Keratinocyte (primary cell): Measurements from ENCODE around the gene NR2C2AP. TPM values are rescaled to one million over a fixed set of nuclear protein-coding genes. Genes with fewer than 3 reads are reported as not detected.

ENCODE experiments used
- DNase-seq: peaks from one replicate; pipeline ENCODE4 v3.0.0-alpha.2; 2011; ENCODE audit warnings: low read depth, missing footprints, low spot score
- FAIRE-seq: peaks from 2 replicates; lab custom pipeline; 2011; peaks lifted over from hg19 to GRCh38; lab: Jason Lieb, UNC
- H2AFZ ChIP-seq: 2 replicates; pipeline ENCODE4 v1.6.0; 2012; ENCODE audit warnings: low read length, control low read depth, inconsistent platforms; ENCODE audit not compliant: control insufficient read depth
- H3K27ac ChIP-seq: 2 replicates; pipeline ENCODE4 v1.5.1; 2011; ENCODE audit warnings: low read length; ENCODE audit not compliant: control insufficient read depth, insufficient read depth
- H3K27me3 ChIP-seq: 3 replicates; pipeline ENCODE4 v1.6.0; 2011; ENCODE audit warnings: low read length; ENCODE audit not compliant: control insufficient read depth, insufficient read depth; ENCODE audit errors: extremely low read depth
- H3K36me3 ChIP-seq, 2 experiments: 2 replicates in 1 of 2; 3 replicates in 1 of 2; pipeline ENCODE4 v1.5.1; 2011; ENCODE audit warnings: low read length in 2 of 2, mild to moderate bottlenecking in 1 of 2; ENCODE audit not compliant: control insufficient read depth in 2 of 2, insufficient read depth in 2 of 2; ENCODE audit errors: extremely low read depth in 1 of 2
- H3K4me1 ChIP-seq: 3 replicates; pipeline ENCODE4 v1.5.1; 2011; ENCODE audit warnings: low read length; ENCODE audit not compliant: control insufficient read depth, insufficient read depth; ENCODE audit errors: extremely low read depth
- H3K4me2 ChIP-seq: 3 replicates; pipeline ENCODE4 v1.6.0; 2011; ENCODE audit warnings: low read depth, low read length; ENCODE audit not compliant: control insufficient read depth, insufficient read depth; ENCODE audit errors: extremely low read depth
- H3K4me3 ChIP-seq, 3 experiments: fragments of 200-600 bp in 1 of 3; sonication (generic) in 1 of 3; 2 replicates in 2 of 3; 3 replicates in 1 of 3; pipeline ENCODE4 v1.5.1; 2011 to 2016; ENCODE audit warnings: low read length in 3 of 3, mild to moderate bottlenecking in 3 of 3, control low read depth in 2 of 3, inconsistent platforms in 1 of 3, low read depth in 1 of 3, mixed read lengths in 1 of 3, mixed run types in 1 of 3, moderate library complexity in 1 of 3; ENCODE audit not compliant: control insufficient read depth in 2 of 3, insufficient read depth in 2 of 3; ENCODE audit errors: extremely low read depth in 1 of 3
- H3K79me2 ChIP-seq: 2 replicates; pipeline ENCODE4 v1.6.0; 2012; ENCODE audit warnings: low read length; ENCODE audit not compliant: control insufficient read depth, insufficient read depth
- H3K9ac ChIP-seq: 3 replicates; pipeline ENCODE4 v1.6.0; 2011; ENCODE audit warnings: low read length; ENCODE audit not compliant: control insufficient read depth, insufficient read depth; ENCODE audit errors: extremely low read depth
- H3K9me1 ChIP-seq: 3 replicates; pipeline ENCODE4 v1.6.0; 2011; ENCODE audit warnings: low read length; ENCODE audit not compliant: control insufficient read depth, insufficient read depth; ENCODE audit errors: extremely low read depth
- H3K9me3 ChIP-seq: 2 replicates; pipeline ENCODE4 v1.5.1; 2012; ENCODE audit warnings: low read depth, low read length; ENCODE audit not compliant: control insufficient read depth
- H4K20me1 ChIP-seq: 3 replicates; pipeline ENCODE4 v1.6.0; 2011; ENCODE audit warnings: low read length; ENCODE audit not compliant: control insufficient read depth, insufficient read depth; ENCODE audit errors: extremely low read depth
- CTCF ChIP-seq, 3 experiments: IDR thresholded peaks in 1 of 3; conservative IDR thresholded peaks in 1 of 3; optimal IDR thresholded peaks in 1 of 3; 2 replicates in 2 of 3; 3 replicates in 1 of 3; pipeline versions ENCODE3 to v1.5.1; 2011; ENCODE audit warnings: low read length in 3 of 3, mild to moderate bottlenecking in 3 of 3, moderate library complexity in 2 of 3, control low read depth in 1 of 3, inconsistent platforms in 1 of 3; ENCODE audit not compliant: insufficient read depth in 2 of 3; ENCODE audit errors: extremely low read depth in 1 of 3
- EZH2 ChIP-seq: IDR thresholded peaks from one replicate; pipeline ENCODE4 v1.6.1; 2012; ENCODE audit warnings: inconsistent platforms, mild to moderate bottlenecking, low read length, moderate library complexity
- dilution Hi-C: fragments of 300-500 bp; cut with MboI; formaldehyde crosslinking; loops from one replicate; pipeline ENCODE4 v1.7.0; 2020; ENCODE audit warnings: low sequenced_read_pairs; ENCODE audit not compliant: extremely low pct_ligation_motif_present
- polyA plus RNA-seq, 5 experiments: library from polyadenylated mRNA; depleted of rRNA in 3 of 5; stranded (reverse) in 3 of 5; stranded (forward) in 1 of 5; unstranded in 1 of 5; fragments of >200 nt; gene quantifications; 1 replicate in 1 of 5; 2 replicates in 3 of 5; 3 replicates in 1 of 5; pipeline versions ENCODE4 v1.2.1 to v1.2.3, GENCODE V29; 2011 to 2012; ENCODE audit warnings: missing spikeins in 2 of 5, low read depth in 1 of 5, low replicate concordance in 1 of 5

Gene NR2C2AP
- polyA plus RNA-seq, 1 donor (not counting 4 experiments of a cell fraction or from before 2014, with no cell fraction given): 12.3 TPM

DNA sequence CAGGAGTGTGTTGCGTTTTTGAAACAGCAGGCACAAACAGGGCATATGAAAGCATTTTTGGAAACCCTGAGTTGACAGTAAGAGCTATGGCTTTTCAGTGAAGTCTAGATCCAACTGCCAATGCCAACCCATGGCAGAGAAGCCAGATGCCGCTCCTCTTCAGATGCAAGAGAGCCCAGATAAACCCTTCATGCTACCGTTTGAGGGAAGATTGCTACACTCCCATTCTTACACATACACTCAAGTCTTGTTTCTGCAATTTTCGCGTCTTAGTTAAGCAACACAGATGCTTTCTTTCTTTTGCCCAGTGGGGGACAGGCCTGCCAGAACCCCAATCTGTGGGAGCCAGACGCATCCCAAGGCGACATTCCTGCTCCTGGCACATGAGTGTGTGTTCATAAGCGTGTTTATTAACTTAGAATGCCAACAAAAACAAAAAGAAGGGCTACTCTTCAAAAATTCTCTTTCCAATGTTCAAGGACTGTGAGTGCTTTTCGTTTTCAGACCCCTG is 21.7 kb downstream of the NR2C2AP start:
- DNase-seq (no peak), FAIRE-seq (no peak)
- dilution Hi-C loops: no loop called here
- Histone ChIP-seq H3K4me3 (no peak overlapping the region), H4K20me1 (no peaks in the 10 kb centered on the region), H3K27ac (no peak overlapping the region), H2AFZ (no peak overlapping the region), H3K79me2 (peaks cover 5% of the 10 kb centered on the region), H3K36me3 (peaks cover 4 to 26% of the 10 kb centered on the region in 2 experiments), H3K4me1 (no peaks in the 10 kb centered on the region), H3K9me1 (no peaks in the 10 kb centered on the region), H3K4me2 (no peak overlapping the region), H3K9me3 (no peaks in the 10 kb centered on the region), H3K9ac (no peak overlapping the region), H3K27me3 (no peaks in the 10 kb centered on the region)
- no peak for TF ChIP-seq CTCF (optimal IDR thresholded peaks at IDR 0.05 in 1 of 3, IDR thresholded peaks at IDR 0.05 in 1 of 3, conservative IDR thresholded peaks at IDR 0.05 in 1 of 3; ENCODE audit: extremely low read depth in 1 of 3, insufficient read depth in 2 of 3, low read length in 3 of 3)
- TF ChIP-seq EZH2: no peak

DNA sequence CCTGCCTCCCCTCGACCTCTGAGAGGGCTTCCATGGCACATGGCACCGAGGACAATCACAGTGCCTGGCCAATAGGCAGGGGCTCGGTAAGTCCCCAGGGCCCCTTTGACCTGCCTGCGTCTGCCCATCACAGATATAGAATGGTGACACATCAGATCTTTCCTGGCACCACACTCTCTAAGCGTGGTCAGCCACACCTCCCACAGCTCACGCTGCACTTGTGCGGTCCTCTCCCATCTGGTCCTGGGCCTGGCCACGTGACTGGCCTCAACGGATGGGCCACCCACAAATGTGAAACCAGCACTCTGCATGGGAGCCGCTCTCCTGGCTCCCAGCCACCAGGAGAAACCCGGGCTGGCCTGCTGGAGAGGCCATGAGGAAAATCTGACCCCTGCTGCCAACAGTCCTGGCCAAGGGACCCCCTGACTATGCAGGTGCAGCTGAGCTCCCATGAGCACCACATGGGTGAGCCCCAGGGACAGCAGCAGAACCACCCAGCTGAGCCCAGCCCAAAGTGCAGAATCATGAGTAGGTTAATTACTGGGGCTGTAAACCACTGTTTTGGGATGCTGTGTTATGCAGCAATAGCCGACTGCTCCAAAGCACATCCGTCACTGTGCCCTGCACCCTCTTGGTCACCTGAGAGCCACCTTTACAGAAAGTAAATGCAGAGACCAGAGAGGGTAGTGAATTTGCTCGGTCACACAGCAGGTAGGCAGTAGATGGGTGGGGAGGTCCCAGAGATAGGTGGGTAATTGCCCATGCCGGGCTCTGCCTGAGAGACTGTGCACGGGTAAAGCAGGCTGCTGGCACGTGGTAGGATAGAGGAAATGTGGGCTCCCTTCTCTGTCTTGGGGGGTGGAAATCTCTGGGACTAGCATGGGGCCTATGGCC is 23.4 kb downstream of the NR2C2AP start:
- H3K9ac ChIP-seq: no peak overlapping the region
- no peaks in the 10 kb centered on the region for H3K79me2 ChIP-seq
- H3K4me1 ChIP-seq: no peaks in the 10 kb centered on the region
- TF ChIP-seq EZH2 (no peak), CTCF (optimal IDR thresholded peaks at IDR 0.05 in 1 of 3, IDR thresholded peaks at IDR 0.05 in 1 of 3, conservative IDR thresholded peaks at IDR 0.05 in 1 of 3; ENCODE audit: extremely low read depth in 1 of 3, insufficient read depth in 2 of 3, low read length in 3 of 3) (no peak)
- DNase-seq (no peak), FAIRE-seq (no peak)
- no peaks in the 10 kb centered on the region for H3K27me3 ChIP-seq
- no peak overlapping the region for H3K27ac ChIP-seq
- dilution Hi-C loops: no loop called here
- H3K4me2 ChIP-seq: no peak overlapping the region
- H3K36me3 ChIP-seq: peaks cover 4 to 18% of the 10 kb centered on the region in 2 experiments
- H3K9me1 ChIP-seq: no peaks in the 10 kb centered on the region
- H2AFZ ChIP-seq: no peak overlapping the region
- H3K9me3 ChIP-seq: no peaks in the 10 kb centered on the region
- no peak overlapping the region for H3K4me3 ChIP-seq
- no peaks in the 10 kb centered on the region for H4K20me1 ChIP-seq
